Measurements from ENCODE around the gene LILRA2.
"Not testable (repeated sequence)": the region's sequence is repeated elsewhere in the genome, so short reads cannot be mapped to it uniquely, and the experiment has no call there.

Gene LILRA2

GRCh38 chr19:54573330-54573872, at the start of gene LILRA2:
LILRA2 (plus strand) TSS chr19:54573790; CDS start chr19:54573879, 89 bp downstream.
- DNase-seq, result peak; percentile 10 to 38

- DNase-seq, result no peak
Measured at GRCh38 chr19:54525636-54526035, 48.0 kb upstream of the LILRA2 start.

DNA sequence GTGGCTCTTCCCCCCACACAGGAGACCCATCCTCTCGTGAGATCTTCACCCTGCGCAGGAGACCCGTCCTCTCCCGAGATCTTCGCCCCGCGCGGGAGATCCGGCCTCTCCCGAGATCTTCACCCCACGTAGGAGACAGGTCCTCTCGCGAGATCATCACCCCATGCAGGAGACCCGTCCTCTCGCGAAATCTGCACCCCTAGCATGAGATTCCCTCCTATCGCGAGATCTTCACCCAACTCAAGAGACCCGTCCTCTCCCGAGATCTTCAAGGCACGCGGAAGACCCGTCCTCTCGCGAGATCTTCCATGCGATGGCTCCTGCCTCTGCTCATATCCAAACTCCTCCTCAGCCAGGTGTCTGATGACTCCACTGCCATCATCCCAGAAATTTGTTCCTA, 46.6 kb upstream of the LILRA2 start:
- DNase-seq, result no peak

DNA sequence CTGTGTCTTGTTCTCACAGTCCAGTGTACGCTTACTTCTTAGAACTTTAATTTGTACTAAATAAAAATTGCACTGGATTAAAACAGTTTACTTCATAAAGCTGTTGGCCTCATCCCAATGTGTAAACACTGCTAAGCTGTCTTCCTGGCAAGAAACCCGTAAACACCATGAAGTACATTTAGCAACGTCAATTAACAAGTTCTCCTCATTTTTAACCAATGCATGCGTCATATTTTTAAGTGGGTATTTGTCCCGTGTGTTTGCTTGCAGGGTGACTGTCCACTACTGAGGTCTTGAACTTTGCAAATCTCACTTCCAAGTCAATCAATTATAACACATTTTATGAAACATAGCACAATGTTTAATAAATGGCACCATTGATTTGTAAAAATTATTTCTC, 42.7 kb upstream of the LILRA2 start:
- DNase-seq, result no peak

GRCh38 chr19:54532528-54532927, 41.1 kb upstream of the LILRA2 start:
- peak; percentile 36 to 42 for DNase-seq

- no peak for DNase-seq
Measured at GRCh38 chr19:54533476-54533875, 40.1 kb upstream of the LILRA2 start.

DNA sequence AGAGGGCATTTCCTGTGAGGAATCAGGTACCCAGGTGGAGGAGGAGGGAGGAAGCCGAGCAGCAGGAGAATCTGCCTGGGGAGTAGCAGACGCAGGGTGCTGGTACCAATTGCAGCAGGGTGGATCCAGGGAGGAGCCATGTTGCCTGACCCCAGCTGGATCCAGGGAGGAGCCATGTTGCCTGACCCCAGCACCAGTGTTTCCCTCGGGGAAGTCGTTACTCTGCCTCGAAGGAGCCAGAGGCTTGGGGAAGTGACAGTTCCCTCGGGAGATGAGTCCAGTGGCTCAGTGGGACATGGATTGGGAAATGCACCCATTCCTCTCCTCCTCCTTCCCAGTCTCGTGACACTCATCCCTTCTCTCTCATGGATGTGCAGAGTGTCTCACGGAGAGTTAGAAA, 39.4 kb upstream of the LILRA2 start:
- DNase-seq, result no peak

- no peak for DNase-seq
Measured at GRCh38 chr19:54535601-54536000, 38.0 kb upstream of the LILRA2 start.

- no peak for DNase-seq
Measured at GRCh38 chr19:54536956-54537355, 36.6 kb upstream of the LILRA2 start.

DNA sequence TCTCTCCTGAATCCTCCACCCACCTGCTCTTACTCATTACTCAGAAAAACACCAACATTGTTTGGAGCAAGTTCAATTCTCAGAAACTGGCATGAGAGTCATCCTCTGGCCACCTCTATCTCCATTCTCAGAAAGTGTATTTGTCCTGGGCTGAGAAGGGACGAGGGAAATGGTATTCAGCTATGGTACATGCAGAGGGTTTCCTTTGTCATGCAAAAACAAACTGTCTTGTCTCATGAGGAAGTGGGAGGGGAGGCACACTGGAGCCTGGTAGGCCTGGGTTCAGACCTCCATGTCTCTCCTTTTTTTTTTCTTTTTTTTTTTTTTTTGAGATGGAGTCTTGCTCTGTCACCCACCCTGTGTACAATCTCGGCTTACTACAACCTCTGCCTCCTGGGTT, 31.9 kb upstream of the LILRA2 start:
- DNase-seq, result no peak

GRCh38 chr19:54548806-54549205, 24.8 kb upstream of the LILRA2 start:
- DNase-seq, result no peak

- no peak for DNase-seq
Measured at GRCh38 chr19:54549224-54549623, 24.4 kb upstream of the LILRA2 start.

DNA sequence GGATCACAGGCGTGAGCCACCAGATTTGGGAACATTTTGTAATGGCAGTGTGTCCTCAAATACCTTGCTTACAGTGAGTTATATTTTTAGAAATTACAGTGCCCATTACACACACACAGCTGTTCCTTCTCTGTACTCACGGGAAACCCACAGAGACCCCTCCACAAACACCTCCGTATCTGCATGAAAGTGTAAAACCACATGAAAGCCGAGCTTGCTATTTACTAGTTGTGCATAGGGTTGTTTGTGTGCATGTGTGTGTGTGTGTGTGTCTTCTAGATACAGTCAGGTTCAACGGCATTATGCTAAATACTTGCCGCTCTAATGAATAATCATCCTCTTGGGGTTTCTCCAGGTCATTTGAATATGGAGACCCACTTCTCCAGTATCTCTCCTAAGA, 22.3 kb upstream of the LILRA2 start:
- peak; percentile 52 to 70 for DNase-seq

DNA sequence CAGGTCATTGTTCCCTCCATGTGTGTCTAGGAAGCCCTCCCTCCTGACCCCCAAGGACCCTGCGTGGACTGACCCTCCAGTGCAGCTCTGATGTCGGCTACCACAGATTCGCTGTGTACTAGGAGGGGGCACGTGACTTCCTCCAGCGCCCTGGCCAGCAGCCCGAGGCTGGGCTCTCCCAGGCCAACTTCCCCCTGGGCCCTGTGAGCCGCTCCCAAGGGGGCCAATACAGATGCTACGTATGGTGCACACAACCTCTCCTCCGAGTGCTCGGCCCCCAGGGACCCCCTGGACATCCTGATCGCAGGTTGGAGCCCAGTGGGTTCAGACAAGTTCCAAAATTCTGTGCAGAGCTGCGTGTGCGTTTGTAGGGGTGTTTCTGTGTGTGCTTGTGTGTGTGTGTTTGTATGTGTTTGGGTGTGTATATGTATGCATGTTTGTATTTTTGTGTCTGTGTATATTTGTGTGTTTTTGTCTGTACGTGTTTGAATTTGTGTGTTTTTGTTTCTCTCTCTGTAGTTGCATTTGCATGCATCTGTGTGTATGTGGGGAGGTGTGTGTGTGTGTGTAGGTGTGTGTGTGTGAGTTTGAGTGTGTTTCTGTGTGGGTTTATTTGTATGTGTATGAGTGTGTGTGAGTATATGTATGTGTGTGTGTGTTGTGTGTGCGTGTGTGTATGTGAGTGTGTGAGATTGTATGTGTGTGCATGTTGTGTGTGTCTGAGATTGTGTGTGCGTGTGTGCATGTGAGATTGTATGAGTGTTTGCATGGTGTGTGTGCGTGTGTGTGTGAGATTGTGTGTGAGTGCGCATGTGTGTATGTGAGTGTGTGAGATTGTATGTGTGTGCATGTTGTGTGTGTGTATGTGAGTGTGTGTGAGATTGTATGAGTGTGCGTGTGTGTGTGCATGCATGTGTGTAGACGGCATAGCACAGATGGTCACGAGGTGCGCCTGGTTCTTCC, 21.4 kb upstream of the LILRA2 start:
- no peak for DNase-seq

GRCh38 chr19:54552913-54553310, 20.7 kb upstream of the LILRA2 start:
- no peak for DNase-seq

- DNase-seq, result no peak
Measured at GRCh38 chr19:54554006-54554405, 19.6 kb upstream of the LILRA2 start.

DNA sequence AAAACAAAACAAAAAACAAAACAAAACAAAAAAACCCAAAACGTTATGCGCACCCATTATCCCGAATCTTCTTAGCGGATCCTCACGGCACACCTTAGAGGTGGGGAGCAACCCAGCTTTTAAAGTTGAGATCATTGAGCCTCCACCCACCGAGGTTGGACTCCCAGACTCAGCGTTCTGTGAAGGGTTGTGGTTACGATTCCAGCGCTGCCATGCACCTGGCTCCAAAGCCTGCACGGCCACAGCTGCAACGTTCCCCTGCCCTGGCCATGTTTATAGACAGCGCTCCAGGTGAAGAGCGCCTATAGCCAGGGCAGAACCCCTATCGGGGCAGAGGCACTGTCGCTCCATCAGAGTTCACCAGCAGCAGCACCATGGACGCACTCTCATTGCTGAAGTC, 18.7 kb upstream of the LILRA2 start:
- DNase-seq, result no peak

DNA sequence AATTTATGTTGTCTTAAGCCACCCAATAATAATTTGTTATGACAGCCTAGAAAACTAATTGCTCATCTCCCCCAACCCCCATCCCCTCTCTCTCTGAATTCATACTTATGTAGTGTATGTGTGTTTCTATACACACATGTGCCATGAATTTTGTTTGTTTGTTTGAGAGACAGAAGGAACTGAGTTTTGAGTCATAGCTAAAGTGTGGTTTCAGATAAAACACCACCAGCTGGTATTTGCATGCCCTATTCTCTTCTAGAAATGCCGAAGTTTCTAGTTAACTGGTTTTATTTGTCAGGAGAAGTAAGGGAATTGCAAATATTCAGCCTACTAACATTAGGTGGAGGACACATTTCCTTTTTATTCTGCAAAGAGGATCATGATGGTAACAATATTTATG, 17.4 kb upstream of the LILRA2 start:
- no peak for DNase-seq

GRCh38 chr19:54558339-54558738, 15.3 kb upstream of the LILRA2 start:
- DNase-seq, result no peak

GRCh38 chr19:54560881-54561385, 12.7 kb upstream of the LILRA2 start:
- no peak for DNase-seq

GRCh38 chr19:54561840-54562239, 11.8 kb upstream of the LILRA2 start:
- no peak for DNase-seq

DNA sequence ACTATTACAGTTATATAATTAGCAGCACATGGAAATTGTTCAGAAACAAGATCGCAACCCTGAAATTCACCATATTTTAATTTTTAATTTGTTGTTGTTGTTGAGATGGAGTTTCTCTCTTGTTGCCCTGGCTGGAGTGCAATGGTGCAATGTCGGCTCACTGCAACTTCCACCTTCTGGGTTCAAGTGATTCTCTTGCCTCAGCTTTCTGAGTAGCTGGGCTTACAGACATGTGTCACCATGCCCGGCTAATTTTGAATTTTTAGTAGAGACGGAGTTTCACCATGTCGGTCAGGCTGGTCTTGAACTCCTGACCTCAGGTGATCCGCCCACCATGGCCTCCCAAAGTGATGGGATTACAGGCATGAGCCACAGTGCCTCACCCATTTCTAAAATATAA, 10.4 kb upstream of the LILRA2 start:
- not testable (repeated sequence) for DNase-seq

- no peak for DNase-seq
Measured at GRCh38 chr19:54570316-54570715, 3.3 kb upstream of the LILRA2 start.
